ENCODE measurements around the gene ZNF554.

Gene ZNF554

DNA sequence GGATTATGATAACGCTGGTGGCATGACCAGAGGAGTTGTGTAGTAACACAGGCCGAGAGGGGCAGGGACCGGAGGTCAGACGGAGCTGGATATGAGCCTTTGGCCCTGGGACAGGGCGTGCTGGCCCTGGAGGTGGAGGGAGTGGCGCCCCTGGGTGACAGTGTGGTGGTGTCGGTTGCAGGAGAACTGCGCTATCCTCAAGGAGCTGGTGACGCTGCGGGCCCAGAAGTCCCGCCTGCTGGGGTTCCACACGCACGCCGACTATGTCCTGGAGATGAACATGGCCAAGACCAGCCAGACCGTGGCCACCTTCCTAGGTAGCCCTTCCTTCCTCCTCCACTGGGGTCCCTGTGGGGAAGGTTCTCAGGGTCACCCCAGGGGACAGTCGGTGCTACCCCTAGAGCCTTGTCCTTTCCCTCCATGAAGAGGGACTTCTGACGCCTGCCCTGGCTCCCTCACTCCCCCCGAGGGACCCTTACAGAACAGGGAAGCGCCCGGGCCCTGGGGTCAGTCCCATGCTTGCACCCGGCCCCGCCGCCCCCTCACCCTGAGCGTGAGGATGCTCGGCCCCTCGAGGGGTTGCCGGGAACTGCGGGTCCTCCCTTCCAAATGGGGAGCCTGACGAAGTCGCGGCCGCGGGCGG is 12.8 kb upstream of the ZNF554 start:
- peaks cover 60% of the 10 kb centered on the region; the same call in 1 of the 2 replicates for H3K36me3 ChIP-seq (ENCODE audit: insufficient read depth, low read length)
- H3K4me3 ChIP-seq (ENCODE audit: low read length, poor library complexity, severe bottlenecking) = no peak overlapping the region
- no peaks in the 10 kb centered on the region for H3K79me2 ChIP-seq (ENCODE audit: insufficient read depth, low read length)
- H4K20me1 ChIP-seq (ENCODE audit: insufficient read depth, low read length, poor library complexity, severe bottlenecking) = no peaks in the 10 kb centered on the region
- TF ChIP-seq EZH2phosphoT487 (IDR thresholded peaks at IDR 0.05; ENCODE audit: borderline replicate concordance) = no peak
- TF ChIP-seq, protein P1, sequence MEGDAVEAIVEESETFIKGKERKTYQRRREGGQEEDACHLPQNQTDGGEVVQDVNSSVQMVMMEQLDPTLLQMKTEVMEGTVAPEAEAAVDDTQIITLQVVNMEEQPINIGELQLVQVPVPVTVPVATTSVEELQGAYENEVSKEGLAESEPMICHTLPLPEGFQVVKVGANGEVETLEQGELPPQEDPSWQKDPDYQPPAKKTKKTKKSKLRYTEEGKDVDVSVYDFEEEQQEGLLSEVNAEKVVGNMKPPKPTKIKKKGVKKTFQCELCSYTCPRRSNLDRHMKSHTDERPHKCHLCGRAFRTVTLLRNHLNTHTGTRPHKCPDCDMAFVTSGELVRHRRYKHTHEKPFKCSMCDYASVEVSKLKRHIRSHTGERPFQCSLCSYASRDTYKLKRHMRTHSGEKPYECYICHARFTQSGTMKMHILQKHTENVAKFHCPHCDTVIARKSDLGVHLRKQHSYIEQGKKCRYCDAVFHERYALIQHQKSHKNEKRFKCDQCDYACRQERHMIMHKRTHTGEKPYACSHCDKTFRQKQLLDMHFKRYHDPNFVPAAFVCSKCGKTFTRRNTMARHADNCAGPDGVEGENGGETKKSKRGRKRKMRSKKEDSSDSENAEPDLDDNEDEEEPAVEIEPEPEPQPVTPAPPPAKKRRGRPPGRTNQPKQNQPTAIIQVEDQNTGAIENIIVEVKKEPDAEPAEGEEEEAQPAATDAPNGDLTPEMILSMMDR (conservative IDR thresholded peaks at IDR 0.05; ENCODE audit: low read length) = no peak
- no peaks in the 10 kb centered on the region for H3K4me1 ChIP-seq (ENCODE audit: insufficient read depth, low read length, poor library complexity, severe bottlenecking)
- H3K9ac ChIP-seq (ENCODE audit: low read depth, low read length, poor library complexity, severe bottlenecking) = no peak overlapping the region
- H3K9me3 ChIP-seq (ENCODE audit: insufficient read depth, low read depth, low read length) = no peaks in the 10 kb centered on the region
- no peak overlapping the region for H3K4me2 ChIP-seq (ENCODE audit: low read depth, low read length, poor library complexity, severe bottlenecking)
- H3F3A ChIP-seq (ENCODE audit: low read depth) = no peaks in the 10 kb centered on the region
- no peaks in the 10 kb centered on the region for H3K9me2 ChIP-seq (replicated peaks; ENCODE audit: low read depth, low read length)
- H3K27me3 ChIP-seq (ENCODE audit: insufficient read depth, low read length, poor library complexity, severe bottlenecking) = no peaks in the 10 kb centered on the region
- no peak overlapping the region for H2AFZ ChIP-seq (ENCODE audit: low read length)

GRCh38 chr19:2807379-2808128 is 12.1 kb upstream of the ZNF554 start:
- Histone ChIP-seq H3K4me3 (ENCODE audit: low read length, poor library complexity, severe bottlenecking) (no peak overlapping the region), H3K4me2 (ENCODE audit: low read depth, low read length, poor library complexity, severe bottlenecking) (no peak overlapping the region), H3K9me2 (replicated peaks; ENCODE audit: low read depth, low read length) (no peaks in the 10 kb centered on the region), H3K4me1 (ENCODE audit: insufficient read depth, low read length, poor library complexity, severe bottlenecking) (no peaks in the 10 kb centered on the region), H3K36me3 (ENCODE audit: insufficient read depth, low read length) (peaks cover 60% of the 10 kb centered on the region; the same call in 1 of the 2 replicates), H3K79me2 (ENCODE audit: insufficient read depth, low read length) (no peaks in the 10 kb centered on the region), H3K9me3 (ENCODE audit: insufficient read depth, low read depth, low read length) (no peaks in the 10 kb centered on the region), H4K20me1 (ENCODE audit: insufficient read depth, low read length, poor library complexity, severe bottlenecking) (no peaks in the 10 kb centered on the region), H2AFZ (ENCODE audit: low read length) (no peak overlapping the region), H3F3A (ENCODE audit: low read depth) (no peaks in the 10 kb centered on the region), H3K27me3 (ENCODE audit: insufficient read depth, low read length, poor library complexity, severe bottlenecking) (no peaks in the 10 kb centered on the region), H3K9ac (ENCODE audit: low read depth, low read length, poor library complexity, severe bottlenecking) (no peak overlapping the region)
- TF ChIP-seq, protein P1 (conservative IDR thresholded peaks at IDR 0.05; ENCODE audit: low read length) = no peak
- no peak for TF ChIP-seq EZH2phosphoT487 (IDR thresholded peaks at IDR 0.05; ENCODE audit: borderline replicate concordance)

DNA sequence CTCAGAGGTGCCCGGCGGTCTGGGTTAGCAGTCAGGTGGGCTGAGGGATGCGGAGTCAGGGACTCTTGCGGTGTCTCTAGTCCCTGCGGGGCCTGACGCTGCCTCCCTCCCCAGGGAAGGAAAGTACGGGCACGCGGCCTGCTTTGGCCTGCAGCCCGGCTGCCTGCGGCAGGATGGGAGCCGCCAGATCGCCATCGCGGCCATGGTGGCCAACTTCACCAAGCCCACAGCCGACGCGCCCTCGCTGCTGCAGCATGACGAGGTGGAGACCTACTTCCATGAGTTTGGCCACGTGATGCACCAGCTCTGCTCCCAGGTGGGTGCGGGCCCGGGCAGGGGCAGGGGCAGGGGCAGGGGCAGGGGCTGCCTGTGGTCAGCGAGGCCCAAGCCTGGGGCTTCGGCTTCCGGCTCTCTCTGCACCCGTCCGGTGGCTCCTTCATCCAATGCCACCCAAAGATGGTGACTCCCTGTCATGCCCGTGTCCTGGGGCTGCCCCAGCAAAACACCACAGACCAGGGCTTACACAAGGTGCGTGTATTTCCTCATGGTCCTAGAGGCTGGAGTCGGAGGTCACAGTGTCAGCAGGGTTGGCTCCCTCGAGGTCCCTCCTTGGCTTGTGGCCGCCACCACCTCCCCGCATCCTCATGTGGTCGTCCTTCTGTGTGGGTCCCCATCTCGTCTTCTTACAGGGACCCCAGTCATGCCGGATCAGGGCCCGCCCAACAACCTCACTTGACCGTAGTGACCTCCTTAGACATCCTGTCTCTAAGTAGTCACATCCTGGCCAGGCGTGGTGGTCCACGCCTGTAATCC is 11.3 kb upstream of the ZNF554 start:
- Histone ChIP-seq H3K79me2 (ENCODE audit: insufficient read depth, low read length) (no peaks in the 10 kb centered on the region), H3K4me1 (ENCODE audit: insufficient read depth, low read length, poor library complexity, severe bottlenecking) (no peaks in the 10 kb centered on the region), H3K36me3 (ENCODE audit: insufficient read depth, low read length) (peaks cover 60% of the 10 kb centered on the region; the same call in 1 of the 2 replicates), H3K4me3 (ENCODE audit: low read length, poor library complexity, severe bottlenecking) (no peak overlapping the region), H3K27me3 (ENCODE audit: insufficient read depth, low read length, poor library complexity, severe bottlenecking) (no peaks in the 10 kb centered on the region), H3K9me2 (replicated peaks; ENCODE audit: low read depth, low read length) (no peaks in the 10 kb centered on the region), H3F3A (ENCODE audit: low read depth) (no peaks in the 10 kb centered on the region), H3K9ac (ENCODE audit: low read depth, low read length, poor library complexity, severe bottlenecking) (no peak overlapping the region), H3K9me3 (ENCODE audit: insufficient read depth, low read depth, low read length) (no peaks in the 10 kb centered on the region), H4K20me1 (ENCODE audit: insufficient read depth, low read length, poor library complexity, severe bottlenecking) (no peaks in the 10 kb centered on the region), H2AFZ (ENCODE audit: low read length) (no peak overlapping the region), H3K4me2 (ENCODE audit: low read depth, low read length, poor library complexity, severe bottlenecking) (no peak overlapping the region)
- TF ChIP-seq, protein P1 (conservative IDR thresholded peaks at IDR 0.05; ENCODE audit: low read length) = no peak
- TF ChIP-seq EZH2phosphoT487 (IDR thresholded peaks at IDR 0.05; ENCODE audit: borderline replicate concordance) = no peak
